NT2/D1 (cell line): ENCODE results near the gene PAPPA2.

Experiments
- YY1 ChIP-seq: IDR thresholded peaks from 2 replicates; pipeline ENCODE4 v1.6.1; 2011; ENCODE audit not compliant: insufficient read length, insufficient read depth
- ZNF274 ChIP-seq: IDR thresholded peaks from 2 replicates; pipeline ENCODE4 v1.6.1; 2011; ENCODE audit warnings: mild to moderate bottlenecking, low read depth, low read length

DNA sequence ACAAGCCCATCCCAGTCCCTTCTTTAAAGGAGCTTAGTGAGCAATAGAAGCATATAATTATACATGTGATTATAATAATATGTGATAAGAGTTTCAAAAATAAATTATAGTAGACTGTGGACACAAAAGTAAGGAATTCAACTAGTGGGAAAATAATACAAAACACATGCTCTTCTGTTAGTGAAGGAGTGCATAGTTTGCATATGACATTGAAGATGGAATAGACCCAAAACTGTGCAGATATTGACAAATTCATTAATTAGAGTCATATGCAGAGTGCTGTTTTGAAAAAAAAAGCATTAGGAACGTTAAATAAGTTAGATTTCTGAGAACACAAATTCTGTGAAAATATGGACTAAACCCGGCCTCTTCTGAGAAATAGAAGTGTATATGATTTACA, 422.8 kb downstream of the PAPPA2 start:
- no peak for TF ChIP-seq ZNF274
- no peak for TF ChIP-seq YY1
